Gastrocnemius medialis (tissue), 4 donors: Measurements from ENCODE around the gene FIBCD1.

Experiments used
- POLR2A ChIP-seq, 2 donors: fragments of 450-650 bp; IDR thresholded peaks; one replicate each; pipeline ENCODE4 v1.6.1; 2017; ENCODE audit warnings: antibody characterized with exemption in 2 of 2, mild to moderate bottlenecking in 2 of 2, moderate library complexity in 2 of 2
- TF ChIP-seq, protein P1 (sequence below), 5 experiments: fragments of 450-650 bp in 3 of 5; fragments of 200-600 bp in 2 of 5; sonication (generic) in 2 of 5; IDR thresholded peaks in 4 of 5; conservative IDR thresholded peaks in 1 of 5; 1 replicate in 4 of 5; 2 replicates in 1 of 5; pipeline ENCODE4 v1.5.1; 2016 to 2019; ENCODE audit warnings: antibody characterized with exemption in 5 of 5, mild to moderate bottlenecking in 3 of 5, moderate library complexity in 3 of 5

DNA sequence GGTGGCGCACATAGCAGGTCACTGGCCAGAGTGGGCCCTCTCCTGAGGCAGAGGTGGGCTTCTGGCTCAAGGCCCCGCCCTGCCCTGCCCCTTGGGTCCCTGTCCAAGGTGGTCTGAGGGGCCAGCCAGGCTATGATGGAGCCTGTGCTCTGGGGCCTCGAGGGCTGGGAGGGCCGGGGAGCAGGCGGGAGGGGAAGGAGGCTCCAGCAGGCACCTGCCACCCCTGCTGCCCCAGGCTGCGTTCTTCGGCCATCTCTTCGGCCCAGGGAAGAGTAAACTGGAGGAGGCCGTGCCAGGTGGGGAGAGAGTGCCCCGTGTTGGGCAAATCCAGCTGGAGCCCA lies 14.6 kb downstream of the FIBCD1 start:
- TF ChIP-seq, protein P1, sequence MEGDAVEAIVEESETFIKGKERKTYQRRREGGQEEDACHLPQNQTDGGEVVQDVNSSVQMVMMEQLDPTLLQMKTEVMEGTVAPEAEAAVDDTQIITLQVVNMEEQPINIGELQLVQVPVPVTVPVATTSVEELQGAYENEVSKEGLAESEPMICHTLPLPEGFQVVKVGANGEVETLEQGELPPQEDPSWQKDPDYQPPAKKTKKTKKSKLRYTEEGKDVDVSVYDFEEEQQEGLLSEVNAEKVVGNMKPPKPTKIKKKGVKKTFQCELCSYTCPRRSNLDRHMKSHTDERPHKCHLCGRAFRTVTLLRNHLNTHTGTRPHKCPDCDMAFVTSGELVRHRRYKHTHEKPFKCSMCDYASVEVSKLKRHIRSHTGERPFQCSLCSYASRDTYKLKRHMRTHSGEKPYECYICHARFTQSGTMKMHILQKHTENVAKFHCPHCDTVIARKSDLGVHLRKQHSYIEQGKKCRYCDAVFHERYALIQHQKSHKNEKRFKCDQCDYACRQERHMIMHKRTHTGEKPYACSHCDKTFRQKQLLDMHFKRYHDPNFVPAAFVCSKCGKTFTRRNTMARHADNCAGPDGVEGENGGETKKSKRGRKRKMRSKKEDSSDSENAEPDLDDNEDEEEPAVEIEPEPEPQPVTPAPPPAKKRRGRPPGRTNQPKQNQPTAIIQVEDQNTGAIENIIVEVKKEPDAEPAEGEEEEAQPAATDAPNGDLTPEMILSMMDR (IDR thresholded peaks at IDR 0.05 in 4 of 5, conservative IDR thresholded peaks at IDR 0.05 in 1 of 5), result no peak
- TF ChIP-seq POLR2A (IDR thresholded peaks at IDR 0.05), result no peak
